ENCODE measurements around the gene P2RX3.
"Not testable (repeated sequence)": the region's sequence is repeated elsewhere in the genome, so short reads cannot be mapped to it uniquely, and the experiment has no call there.

Gene P2RX3

DNA sequence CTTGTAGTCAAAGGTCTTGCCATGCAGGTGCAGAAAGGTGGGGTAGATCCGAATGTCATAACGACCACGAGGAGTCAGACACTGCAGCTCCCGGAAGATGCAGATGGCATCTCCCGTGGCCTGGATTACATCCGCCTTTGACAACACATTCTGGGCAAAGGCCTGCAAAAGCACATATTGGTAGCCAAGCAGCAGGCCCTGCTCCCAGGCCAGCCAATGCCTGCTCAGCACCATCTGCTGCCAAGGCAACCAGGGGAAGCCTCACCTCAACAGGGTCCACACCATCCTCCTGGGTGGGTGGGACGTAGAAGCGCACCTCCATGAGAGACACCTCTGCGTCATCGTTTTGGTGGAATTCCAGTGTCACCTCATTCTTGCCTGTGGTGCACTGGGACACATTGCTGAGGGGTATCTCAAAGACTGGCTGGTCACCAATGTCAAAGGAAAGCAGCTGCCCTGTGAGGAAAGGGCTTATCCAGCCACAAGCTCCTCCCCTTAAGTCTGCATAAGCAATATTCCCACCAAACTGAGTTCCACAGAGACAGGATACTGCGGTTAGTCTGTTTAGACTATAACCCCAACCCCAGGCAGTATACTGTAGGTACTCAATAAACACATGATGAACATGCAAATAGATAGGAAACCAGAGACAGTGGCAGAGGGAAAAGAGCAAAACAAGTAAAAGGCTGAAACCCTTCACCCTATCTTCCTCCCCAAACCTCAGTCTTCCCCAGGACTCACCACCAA, 5.3 kb upstream of the P2RX3 start:
- no peaks in the 10 kb centered on the region for H3K27me3 ChIP-seq (ENCODE audit: control insufficient read depth, insufficient read depth, low read length)
- H3K4me1 ChIP-seq (ENCODE audit: control insufficient read depth, insufficient read depth, low read length): peaks cover 18% of the 10 kb centered on the region
- no peak overlapping the region for H3K9ac ChIP-seq (ENCODE audit: low read depth, low read length)
- no peak overlapping the region for H3K4me3 ChIP-seq (ENCODE audit: low read length)
- no peak overlapping the region for H3K4me2 ChIP-seq (ENCODE audit: low read length)
- peaks cover 63% of the 10 kb centered on the region for H3K36me3 ChIP-seq (ENCODE audit: insufficient read depth, low read length)
- no peaks in the 10 kb centered on the region for H3K9me3 ChIP-seq (replicated peaks; ENCODE audit: low read length)

- Histone ChIP-seq H3K4me1 (ENCODE audit: control insufficient read depth, insufficient read depth, low read length) (peaks cover 18% of the 10 kb centered on the region), H3K9me3 (replicated peaks; ENCODE audit: low read length) (no peaks in the 10 kb centered on the region), H3K27me3 (ENCODE audit: control insufficient read depth, insufficient read depth, low read length) (peaks cover 15% of the 10 kb centered on the region), H3K36me3 (ENCODE audit: insufficient read depth, low read length) (peaks cover 42% of the 10 kb centered on the region), H3K4me3 (ENCODE audit: low read length) (peak overlapping the region; percentile 83), H3K9ac (ENCODE audit: low read depth, low read length) (peak overlapping the region; percentile 90), H3K4me2 (ENCODE audit: low read length) (peak overlapping the region; percentile 92)
Observed at GRCh38 chr11:57335023-57335342, 3.2 kb upstream of the P2RX3 start.

DNA sequence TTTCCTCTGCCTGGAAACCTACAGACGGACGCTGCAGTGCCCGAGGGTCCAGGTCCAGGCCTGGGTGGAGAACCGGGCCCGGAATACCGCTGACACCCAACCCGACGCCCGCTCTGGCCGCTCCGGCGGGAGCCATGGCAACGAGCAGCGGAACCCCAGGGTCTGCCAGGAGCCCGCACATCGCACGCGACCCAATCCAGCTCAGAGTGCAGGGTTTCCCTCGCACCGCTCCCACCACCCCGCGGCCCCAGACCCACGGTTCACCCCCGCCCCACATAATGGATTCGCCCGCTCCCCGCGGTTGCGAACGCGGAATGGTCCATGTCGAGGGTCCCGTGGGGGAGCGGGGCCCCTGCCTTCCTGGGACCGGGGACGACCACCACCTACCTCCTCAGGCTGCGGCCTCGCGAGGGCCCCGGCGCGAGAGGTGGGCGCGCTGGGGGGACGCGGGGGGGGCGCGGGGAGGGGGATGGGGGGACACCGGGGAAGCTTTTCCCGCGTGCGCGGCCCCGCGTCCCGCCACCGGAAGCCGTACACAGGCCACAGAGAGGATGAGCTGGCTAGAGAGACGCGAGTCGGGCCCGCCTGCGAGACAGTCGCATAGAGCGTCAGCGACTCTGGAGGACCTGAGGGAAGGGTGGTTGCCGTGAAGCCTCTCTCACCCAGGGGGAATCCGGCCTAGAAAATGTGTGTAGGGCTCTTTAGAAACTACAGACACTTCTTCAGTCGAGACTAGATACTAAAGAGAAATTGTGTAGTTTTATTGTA, 2.6 kb upstream of the P2RX3 start, which contains the start of gene SSRP1:
TSS of gene SSRP1 (minus strand) at position 550 of the 768 bp plus-strand sequence. CDS start 771 bp downstream, outside the sequence.
- Histone ChIP-seq H3K4me2 (ENCODE audit: low read length) (peak within 1 kb of the TSS; percentile 92), H3K4me1 (ENCODE audit: control insufficient read depth, insufficient read depth, low read length) (peaks cover 18% of the 10 kb centered on the region), H3K4me3 (ENCODE audit: low read length) (peak within 1 kb of the TSS; percentile 83), H3K36me3 (ENCODE audit: insufficient read depth, low read length) (peaks cover 37% of the 10 kb centered on the region), H3K9me3 (replicated peaks; ENCODE audit: low read length) (no peaks in the 10 kb centered on the region), H3K27me3 (ENCODE audit: control insufficient read depth, insufficient read depth, low read length) (peaks cover 18% of the 10 kb centered on the region), H3K9ac (ENCODE audit: low read depth, low read length) (peak within 1 kb of the TSS; percentile 90)

DNA sequence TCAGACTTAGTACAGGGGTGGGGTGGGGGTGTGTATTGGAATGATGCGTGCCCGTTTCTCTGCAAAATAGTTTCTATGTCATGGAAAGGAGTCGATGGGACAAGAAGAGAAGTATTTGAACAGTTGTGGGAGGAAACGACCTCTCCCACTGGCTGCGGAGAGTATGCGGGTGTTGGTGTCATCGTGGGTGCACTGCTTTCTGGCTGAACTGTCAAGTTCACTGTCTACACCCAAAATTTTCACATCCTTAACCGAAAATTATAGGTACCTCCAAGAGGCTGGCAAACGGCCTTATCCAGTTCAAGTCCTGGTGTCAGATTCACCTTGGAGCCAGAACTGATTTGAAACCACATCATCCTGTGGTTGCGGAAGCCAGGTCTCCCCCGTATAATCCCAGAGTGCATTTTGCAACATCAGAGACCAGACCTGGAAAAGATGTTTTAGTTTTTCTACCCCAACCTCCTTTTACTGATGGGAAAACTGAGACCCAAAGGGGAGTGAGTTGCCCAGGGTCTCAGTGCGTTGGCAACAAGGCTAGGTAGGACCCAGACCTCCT, 2.0 kb upstream of the P2RX3 start:
- Histone ChIP-seq H3K9ac (ENCODE audit: low read depth, low read length) (peak overlapping the region; percentile 89), H3K4me3 (ENCODE audit: low read length) (peak overlapping the region; percentile 83), H3K4me1 (ENCODE audit: control insufficient read depth, insufficient read depth, low read length) (peaks cover 18% of the 10 kb centered on the region), H3K27me3 (ENCODE audit: control insufficient read depth, insufficient read depth, low read length) (peaks cover 24% of the 10 kb centered on the region), H3K36me3 (ENCODE audit: insufficient read depth, low read length) (peaks cover 31% of the 10 kb centered on the region), H3K9me3 (replicated peaks; ENCODE audit: low read length) (no peaks in the 10 kb centered on the region), H3K4me2 (ENCODE audit: low read length) (peak overlapping the region; percentile 92)

- Histone ChIP-seq H3K4me1 (ENCODE audit: control insufficient read depth, insufficient read depth, low read length) (peaks cover 18% of the 10 kb centered on the region), H3K36me3 (ENCODE audit: insufficient read depth, low read length) (peaks cover 24% of the 10 kb centered on the region), H3K27me3 (ENCODE audit: control insufficient read depth, insufficient read depth, low read length) (peaks cover 26% of the 10 kb centered on the region)
- not testable (repeated sequence) for H3K9ac ChIP-seq (ENCODE audit: low read depth, low read length); H3K4me2 ChIP-seq (ENCODE audit: low read length); H3K9me3 ChIP-seq (replicated peaks; ENCODE audit: low read length); H3K4me3 ChIP-seq (ENCODE audit: low read length)
Observed at GRCh38 chr11:57336856-57337255, 1.3 kb upstream of the P2RX3 start.

- H3K36me3 ChIP-seq (ENCODE audit: insufficient read depth, low read length): peaks cover 3% of the 10 kb centered on the region
- peaks cover 26% of the 10 kb centered on the region for H3K27me3 ChIP-seq (ENCODE audit: control insufficient read depth, insufficient read depth, low read length)
- H3K9ac ChIP-seq (ENCODE audit: low read depth, low read length): no peak overlapping the region
- peaks cover 15% of the 10 kb centered on the region for H3K4me1 ChIP-seq (ENCODE audit: control insufficient read depth, insufficient read depth, low read length)
- H3K4me2 ChIP-seq (ENCODE audit: low read length): no peak overlapping the region
- H3K9me3 ChIP-seq (replicated peaks; ENCODE audit: low read length): no peaks in the 10 kb centered on the region
- H3K4me3 ChIP-seq (ENCODE audit: low read length): no peak overlapping the region
Observed at GRCh38 chr11:57339328-57339727, 1.2 kb downstream of the P2RX3 start.

DNA sequence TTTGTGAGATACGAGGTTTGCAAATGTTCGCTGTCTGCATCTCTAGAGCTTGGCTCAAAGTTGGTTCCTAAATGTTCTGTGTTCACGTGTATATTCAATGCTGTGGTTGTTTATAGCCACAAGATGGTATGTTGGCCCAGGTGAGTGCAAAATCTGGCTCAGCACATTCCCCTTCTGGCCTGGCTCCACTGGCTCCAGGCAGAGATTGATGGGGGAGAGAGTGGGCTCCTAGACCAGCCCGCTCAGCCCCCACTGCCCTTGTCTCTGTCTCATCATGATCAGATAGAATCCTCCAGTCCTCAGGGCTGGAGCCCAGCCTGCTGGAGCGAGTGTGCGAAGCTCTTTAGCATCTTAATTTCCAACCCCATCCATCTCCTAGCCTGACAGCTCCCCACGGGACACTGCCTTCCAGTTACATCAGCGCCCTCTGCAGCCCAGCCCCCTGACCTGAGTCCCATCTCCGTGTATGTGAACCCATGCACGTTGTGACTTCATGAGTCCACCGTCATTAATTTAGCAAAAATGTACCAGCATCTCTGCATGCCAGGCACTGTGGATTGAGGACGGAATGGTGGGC, 2.0 kb downstream of the P2RX3 start:
- H3K4me2 ChIP-seq (ENCODE audit: low read length): no peak overlapping the region
- peaks cover 26% of the 10 kb centered on the region for H3K27me3 ChIP-seq (ENCODE audit: control insufficient read depth, insufficient read depth, low read length)
- H3K9me3 ChIP-seq (replicated peaks; ENCODE audit: low read length): no peaks in the 10 kb centered on the region
- H3K4me1 ChIP-seq (ENCODE audit: control insufficient read depth, insufficient read depth, low read length): peaks cover 7% of the 10 kb centered on the region
- H3K4me3 ChIP-seq (ENCODE audit: low read length): no peak overlapping the region
- no peaks in the 10 kb centered on the region for H3K36me3 ChIP-seq (ENCODE audit: insufficient read depth, low read length)
- no peak overlapping the region for H3K9ac ChIP-seq (ENCODE audit: low read depth, low read length)

- Histone ChIP-seq H3K27me3 (ENCODE audit: control insufficient read depth, insufficient read depth, low read length) (peaks cover 26% of the 10 kb centered on the region), H3K4me3 (ENCODE audit: low read length) (no peak overlapping the region), H3K9ac (ENCODE audit: low read depth, low read length) (no peak overlapping the region)
Observed at GRCh38 chr11:57341250-57341808, 3.2 kb downstream of the P2RX3 start.

DNA sequence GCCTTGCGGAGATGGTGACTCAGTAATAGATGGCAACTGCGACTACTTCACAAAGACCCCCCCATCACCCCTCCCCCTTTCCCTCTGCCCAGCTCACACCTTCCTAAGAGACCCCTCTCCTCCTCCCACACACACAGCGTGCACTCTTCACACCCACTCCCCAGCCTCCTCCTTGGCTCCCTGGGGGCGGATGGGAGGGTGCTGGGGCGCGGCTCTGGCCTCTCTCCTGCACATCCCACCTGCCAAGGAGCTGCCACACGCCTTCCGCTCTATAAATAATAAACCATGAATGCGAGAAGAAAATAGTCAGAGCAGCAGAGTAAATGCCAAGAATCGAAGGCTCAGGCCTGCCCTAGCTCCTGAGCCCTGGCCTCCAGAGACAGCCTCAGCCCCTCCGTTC, 4.5 kb downstream of the P2RX3 start:
- Histone ChIP-seq H3K9ac (ENCODE audit: low read depth, low read length) (no peak overlapping the region), H3K4me2 (ENCODE audit: low read length) (no peak overlapping the region), H3K4me3 (ENCODE audit: low read length) (no peak overlapping the region), H3K27me3 (ENCODE audit: control insufficient read depth, insufficient read depth, low read length) (peaks cover 26% of the 10 kb centered on the region), H3K9me3 (replicated peaks; ENCODE audit: low read length) (no peaks in the 10 kb centered on the region), H3K4me1 (ENCODE audit: control insufficient read depth, insufficient read depth, low read length) (no peaks in the 10 kb centered on the region), H3K36me3 (ENCODE audit: insufficient read depth, low read length) (no peaks in the 10 kb centered on the region)

More at GRCh38 chr11:57341250-57341808, 3.2 kb downstream of the P2RX3 start:
- Histone ChIP-seq H3K4me2 (ENCODE audit: low read length) (no peak overlapping the region), H3K4me1 (ENCODE audit: control insufficient read depth, insufficient read depth, low read length) (peaks cover 3% of the 10 kb centered on the region), H3K9me3 (replicated peaks; ENCODE audit: low read length) (no peaks in the 10 kb centered on the region), H3K36me3 (ENCODE audit: insufficient read depth, low read length) (no peaks in the 10 kb centered on the region)

- H3K9me3 ChIP-seq (replicated peaks; ENCODE audit: low read length): no peaks in the 10 kb centered on the region
- no peak overlapping the region for H3K9ac ChIP-seq (ENCODE audit: low read depth, low read length)
- H3K4me3 ChIP-seq (ENCODE audit: low read length): no peak overlapping the region
- H3K27me3 ChIP-seq (ENCODE audit: control insufficient read depth, insufficient read depth, low read length): peaks cover 22% of the 10 kb centered on the region
- no peak overlapping the region for H3K4me2 ChIP-seq (ENCODE audit: low read length)
- H3K4me1 ChIP-seq (ENCODE audit: control insufficient read depth, insufficient read depth, low read length): no peaks in the 10 kb centered on the region
- no peaks in the 10 kb centered on the region for H3K36me3 ChIP-seq (ENCODE audit: insufficient read depth, low read length)
Observed at GRCh38 chr11:57343825-57344224, 5.7 kb downstream of the P2RX3 start.

DNA sequence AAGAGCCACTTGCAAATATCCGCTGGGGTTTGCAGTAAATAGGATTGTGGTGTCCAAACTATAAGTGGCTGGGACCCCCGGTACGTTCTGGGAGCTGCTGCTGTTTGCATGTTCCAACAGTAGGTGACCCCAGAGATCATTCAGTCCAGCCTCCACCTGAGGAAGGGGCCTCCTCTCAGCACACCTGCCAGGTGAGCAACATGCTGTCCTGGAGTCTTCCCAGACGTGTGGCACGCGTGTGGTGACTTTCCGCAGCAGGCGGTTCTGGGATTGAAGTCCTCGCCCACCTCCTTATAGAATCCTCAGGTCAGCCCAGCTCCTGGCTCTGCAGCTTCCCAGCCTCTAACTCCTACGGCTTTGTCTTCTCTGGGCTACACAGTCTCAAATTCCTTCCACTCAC, 6.7 kb downstream of the P2RX3 start:
- Histone ChIP-seq H3K4me2 (ENCODE audit: low read length) (no peak overlapping the region), H3K4me1 (ENCODE audit: control insufficient read depth, insufficient read depth, low read length) (peaks cover 5% of the 10 kb centered on the region), H3K9me3 (replicated peaks; ENCODE audit: low read length) (no peaks in the 10 kb centered on the region), H3K36me3 (ENCODE audit: insufficient read depth, low read length) (no peaks in the 10 kb centered on the region), H3K4me3 (ENCODE audit: low read length) (no peak overlapping the region), H3K27me3 (ENCODE audit: control insufficient read depth, insufficient read depth, low read length) (peaks cover 12% of the 10 kb centered on the region), H3K9ac (ENCODE audit: low read depth, low read length) (no peak overlapping the region)

Measured in skeletal muscle satellite cell (primary cell).